Measurements from ENCODE around the gene TUBB3.
"Not testable (repeated sequence)": the region's sequence is repeated elsewhere in the genome, so short reads cannot be mapped to it uniquely, and the experiment has no call there.

The TUBB3 gene

GRCh38 chr16:89968074-89968473 lies 44.9 kb downstream of the TUBB3 start:
- DNase-seq = not testable (repeated sequence)

- DNase-seq = no peak
These were observed 46.7 kb downstream of the TUBB3 start for GRCh38 chr16:89969741-89970410.

GRCh38 chr16:89971495-89972243 lies 48.5 kb downstream of the TUBB3 start:
- no peak for DNase-seq

DNA sequence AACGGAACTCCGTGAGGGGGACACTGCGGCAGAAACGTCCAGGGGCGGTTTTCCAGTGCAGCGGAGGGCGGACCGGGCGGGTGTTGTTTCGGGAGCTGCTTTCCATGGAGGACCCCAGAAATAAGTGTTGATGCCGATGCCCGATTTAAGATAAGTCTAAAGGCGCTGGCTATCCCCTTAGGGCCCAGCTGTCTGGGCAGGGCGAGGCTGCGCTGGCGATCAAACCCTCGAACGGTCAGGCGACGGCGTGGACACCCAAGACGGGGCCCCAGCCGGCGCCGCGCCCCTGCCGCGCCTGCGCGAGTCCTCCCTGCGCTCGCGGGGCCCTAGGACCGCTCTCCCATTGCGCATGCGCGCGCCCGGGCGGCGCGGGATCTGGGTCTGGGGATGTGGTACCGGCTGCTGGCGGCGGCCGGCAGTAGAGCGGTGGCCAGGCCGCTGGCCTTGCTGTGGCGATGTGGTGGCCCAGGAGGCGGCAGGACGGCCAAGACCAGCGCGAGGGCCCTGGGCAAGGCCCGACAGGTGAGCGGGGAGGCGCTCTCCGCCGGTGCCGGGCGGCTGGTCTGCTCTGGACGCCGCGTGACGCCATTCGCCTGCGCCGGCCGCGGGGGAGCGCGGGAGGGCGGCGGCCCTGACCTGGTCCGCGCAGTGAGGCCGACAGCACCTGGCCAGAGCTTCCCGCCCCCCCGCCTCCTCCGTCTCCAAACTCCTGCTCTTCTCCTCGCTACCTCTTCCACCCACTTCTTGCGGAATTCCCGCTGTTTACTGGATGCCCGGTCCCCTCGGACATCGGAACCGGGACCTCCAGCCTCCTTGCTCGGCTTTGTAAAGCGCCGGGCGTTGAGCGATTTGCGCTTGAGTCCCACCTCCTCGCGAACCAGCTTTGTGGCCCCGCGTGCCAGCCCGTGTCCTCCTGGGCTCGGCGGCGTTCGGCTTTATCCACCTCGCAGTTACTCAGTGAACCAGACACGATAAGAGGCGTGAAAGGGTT lies 49.4 kb downstream of the TUBB3 start:
- peak; percentile 89 for DNase-seq

DNA sequence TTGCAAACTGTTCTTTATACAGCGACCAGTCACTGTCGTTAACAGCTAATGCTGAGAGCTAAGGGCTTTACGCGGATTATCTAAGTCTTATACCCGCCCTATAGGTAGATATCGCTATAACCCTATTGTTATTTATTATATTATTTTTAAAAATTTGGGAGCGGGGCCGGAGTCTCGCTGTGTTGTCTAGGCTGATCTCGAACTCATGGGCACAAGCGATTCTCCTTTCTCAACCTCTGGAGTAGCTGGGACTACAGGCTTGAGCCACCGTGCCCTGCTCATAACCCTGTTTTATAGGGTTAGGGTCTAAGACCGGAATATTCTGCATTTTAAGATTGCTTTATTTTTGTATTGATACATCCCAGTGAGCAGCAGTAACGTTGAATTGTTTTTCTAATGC lies 50.1 kb downstream of the TUBB3 start:
- no peak for DNase-seq

GRCh38 chr16:89973654-89974335 lies 50.7 kb downstream of the TUBB3 start:
- no peak for DNase-seq

DNA sequence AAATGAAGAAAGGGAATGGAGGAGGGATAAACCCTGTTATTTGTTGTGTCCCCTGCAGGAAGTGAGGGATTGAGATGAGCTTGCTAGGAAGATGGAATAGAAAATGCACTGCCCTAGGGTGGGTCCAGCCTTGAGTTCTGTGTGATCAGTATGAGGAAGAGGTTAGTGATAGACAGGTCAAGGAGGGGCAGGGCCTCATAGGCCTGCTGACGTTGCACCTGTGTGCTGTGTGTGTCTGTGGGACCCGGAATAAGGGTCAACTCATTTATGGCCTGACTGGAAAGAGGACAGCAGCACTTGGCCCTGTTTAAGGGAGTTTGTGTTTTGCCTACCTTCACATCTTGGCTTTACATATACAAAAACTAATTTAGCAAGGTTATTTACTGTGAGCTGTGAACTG lies 51.7 kb downstream of the TUBB3 start:
- no peak for DNase-seq

- no peak for DNase-seq
These were observed 58.3 kb downstream of the TUBB3 start for GRCh38 chr16:89981414-89981813.

DNA sequence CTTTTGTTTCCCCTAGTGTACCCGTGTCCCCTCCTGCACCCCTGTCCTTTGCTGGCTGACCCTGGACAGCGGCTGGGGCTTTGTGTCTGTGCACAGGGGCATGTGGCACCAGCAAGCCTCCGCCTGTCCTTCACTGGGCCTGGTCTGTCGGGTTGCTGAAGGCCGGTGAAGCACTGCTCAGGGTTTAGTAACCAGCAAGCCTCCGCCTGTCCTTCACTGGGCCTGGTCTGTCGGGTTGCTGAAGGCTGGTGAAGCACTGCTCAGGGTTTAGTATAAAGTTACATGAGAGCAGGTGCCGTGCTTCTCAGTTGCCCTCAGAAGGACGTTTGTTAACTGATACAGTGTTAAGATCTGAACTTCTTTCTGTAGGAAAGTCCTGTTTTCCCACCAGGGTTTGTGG lies 59.2 kb downstream of the TUBB3 start:
- DNase-seq = no peak

- no peak for DNase-seq
These were observed 60.4 kb downstream of the TUBB3 start for GRCh38 chr16:89983536-89983935.

DNA sequence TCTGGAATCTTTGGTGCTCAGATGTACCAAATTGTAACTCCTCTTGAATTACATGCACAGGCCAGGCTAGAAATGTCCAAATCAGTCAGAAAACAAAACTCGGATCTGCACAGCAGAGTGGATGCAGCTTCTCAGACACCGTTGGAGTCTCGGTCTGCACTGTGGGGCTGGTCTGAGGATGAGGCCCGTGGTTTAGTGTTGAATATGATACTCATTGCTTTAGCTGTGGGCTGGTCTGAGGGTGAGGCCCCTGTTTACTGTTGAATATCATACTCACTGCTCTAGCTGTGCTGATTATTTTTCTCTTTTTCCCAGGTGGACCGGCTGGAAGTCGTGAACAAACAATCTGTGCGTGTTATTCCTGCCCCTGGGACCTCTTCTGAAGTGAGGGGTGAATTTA lies 61.1 kb downstream of the TUBB3 start:
- DNase-seq = no peak

GRCh38 chr16:89985219-89985618 lies 62.1 kb downstream of the TUBB3 start:
- no peak for DNase-seq
